HPDE6-E6E7 (cell line): ENCODE results near the gene KLHL29.

Source experiments
- DNase-seq: peaks from one replicate; pipeline ENCODE4 v3.0.0; 2011; ENCODE audit warnings: missing footprints; ENCODE audit errors: extremely low spot score

Gene KLHL29

GRCh38 chr2:23449413-23449812 lies 64.4 kb downstream of the KLHL29 start:
- no peak for DNase-seq

- no peak for DNase-seq
Measured at GRCh38 chr2:23449831-23450331, 64.9 kb downstream of the KLHL29 start.

GRCh38 chr2:23452372-23452771 lies 67.4 kb downstream of the KLHL29 start:
- DNase-seq = no peak

- no peak for DNase-seq
Measured at GRCh38 chr2:23452853-23453420, 68.0 kb downstream of the KLHL29 start.

- DNase-seq = no peak
Measured at GRCh38 chr2:23453432-23453831, 68.5 kb downstream of the KLHL29 start.

- no peak for DNase-seq
Measured at GRCh38 chr2:23453836-23454460, 69.0 kb downstream of the KLHL29 start.

- DNase-seq = no peak
Measured at GRCh38 chr2:23454501-23455120, 69.6 kb downstream of the KLHL29 start.

- DNase-seq = no peak
Measured at GRCh38 chr2:23456396-23456795, 71.4 kb downstream of the KLHL29 start.

GRCh38 chr2:23456881-23457760 lies 72.1 kb downstream of the KLHL29 start:
- no peak for DNase-seq

GRCh38 chr2:23457990-23458682 lies 73.2 kb downstream of the KLHL29 start:
- DNase-seq = no peak

- DNase-seq = no peak
Measured at GRCh38 chr2:23459032-23459431, 74.1 kb downstream of the KLHL29 start.

- no peak for DNase-seq
Measured at GRCh38 chr2:23460228-23460627, 75.2 kb downstream of the KLHL29 start.

- DNase-seq = no peak
Measured at GRCh38 chr2:23460993-23461392, 76.0 kb downstream of the KLHL29 start.

GRCh38 chr2:23464156-23464555 lies 79.2 kb downstream of the KLHL29 start:
- DNase-seq = no peak

GRCh38 chr2:23464905-23465537 lies 80.0 kb downstream of the KLHL29 start:
- no peak for DNase-seq

GRCh38 chr2:23465936-23466335 lies 81.0 kb downstream of the KLHL29 start:
- no peak for DNase-seq

GRCh38 chr2:23467618-23468017 lies 82.6 kb downstream of the KLHL29 start:
- no peak for DNase-seq

- no peak for DNase-seq
Measured at GRCh38 chr2:23468474-23469141, 83.6 kb downstream of the KLHL29 start.

GRCh38 chr2:23469142-23469540 lies 84.2 kb downstream of the KLHL29 start:
- DNase-seq = no peak

- DNase-seq = no peak
Measured at GRCh38 chr2:23475036-23475435, 90.1 kb downstream of the KLHL29 start.

- DNase-seq = no peak
Measured at GRCh38 chr2:23475473-23475872, 90.5 kb downstream of the KLHL29 start.
